Activated CD4-positive, alpha-beta T cell treated with anti-CD3 and anti-CD28 coated beads, Interleukin-2, Interleukin-6, amounts not matched to agents 100 ng/mL and 50 ng/mL, durations not matched to agents 16 hours and 8 hours (primary cell): ENCODE results near the gene FTH1.
"Not testable (repeated sequence)": the region's sequence is repeated elsewhere in the genome, so short reads cannot be mapped to it uniquely, and the experiment has no call there.

Experiments used
- DNase-seq: peaks from one replicate; pipeline ENCODE4 v3.0.0-alpha.2; 2020

The FTH1 gene

DNA sequence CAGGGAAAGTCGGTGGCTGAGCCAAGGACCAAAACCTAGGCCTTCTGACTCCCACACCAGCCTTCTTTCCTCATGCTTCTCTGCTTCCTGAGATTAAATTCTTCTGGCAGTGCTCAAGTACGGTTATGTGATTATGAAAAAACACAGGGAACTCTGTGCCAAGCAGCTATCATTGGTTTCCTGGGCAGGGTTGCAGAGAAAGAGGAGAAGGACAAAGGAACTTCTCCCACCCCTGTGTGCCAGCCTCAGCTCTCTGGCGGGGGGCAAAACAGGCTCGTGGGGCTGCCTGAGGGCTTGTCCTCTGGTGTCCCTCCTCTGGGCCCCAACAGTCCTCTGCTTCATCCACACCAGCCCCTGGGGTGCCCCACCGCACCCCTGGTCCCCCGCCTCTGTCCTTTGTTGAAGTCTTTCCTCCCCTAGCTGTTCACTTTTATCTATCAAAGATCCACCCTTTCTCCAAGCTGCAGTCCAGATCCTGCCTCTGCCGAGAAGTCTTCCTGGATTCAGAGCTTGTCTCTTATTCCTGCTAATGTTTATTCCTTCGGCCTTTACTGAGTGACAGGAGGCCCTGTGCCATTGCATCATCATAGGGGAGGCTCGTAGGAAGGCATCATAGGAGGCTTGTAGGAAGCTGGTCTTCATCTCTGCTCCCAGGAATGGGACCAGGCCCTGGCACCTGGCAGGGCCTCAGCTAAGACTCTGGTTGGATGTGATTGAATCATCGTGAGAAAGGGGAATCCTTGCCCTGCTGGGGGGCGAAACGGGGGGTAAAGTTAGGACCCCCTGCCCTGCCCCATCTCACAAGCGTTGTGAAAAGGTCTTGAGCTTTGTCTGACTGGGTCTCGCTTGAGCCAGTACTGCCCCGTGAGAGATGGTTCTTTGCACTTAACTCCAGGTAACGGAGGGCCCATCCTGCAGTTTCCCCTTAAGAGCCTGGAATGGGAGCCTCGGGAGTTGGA lies 11.5 kb upstream of the FTH1 start:
- DNase-seq: no peak

DNA sequence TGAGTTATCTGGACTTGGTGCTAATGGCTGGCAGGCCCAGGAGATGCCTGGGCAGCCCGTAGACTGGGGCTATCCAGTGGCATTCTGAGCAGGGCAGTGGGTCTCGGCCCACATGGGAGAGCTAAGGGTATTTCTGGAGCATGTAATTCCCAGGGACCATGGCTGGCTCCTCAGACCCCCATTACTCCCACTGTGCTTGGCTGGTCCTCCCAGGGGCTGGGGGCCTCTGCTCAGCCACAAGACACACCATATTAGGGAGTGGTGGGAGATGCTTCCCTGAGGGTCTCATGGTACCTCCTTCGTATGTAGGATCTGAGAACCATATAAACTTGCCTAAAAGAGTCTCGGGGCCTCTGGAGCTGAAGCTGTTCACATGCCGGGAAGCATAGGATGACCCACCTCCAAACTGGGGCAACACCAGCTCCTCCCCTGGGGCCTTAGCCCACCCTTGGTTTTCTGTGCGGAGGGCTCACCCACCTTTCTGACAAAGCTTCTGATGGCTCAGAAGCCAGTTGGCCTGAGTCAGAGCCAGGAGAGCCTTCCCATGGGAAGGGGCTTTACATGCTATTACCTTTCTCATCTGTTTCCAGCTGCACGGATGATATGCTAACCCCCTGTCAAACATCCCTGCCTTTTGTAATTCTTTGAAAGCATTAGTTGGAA lies 9.5 kb upstream of the FTH1 start:
- no peak for DNase-seq

DNA sequence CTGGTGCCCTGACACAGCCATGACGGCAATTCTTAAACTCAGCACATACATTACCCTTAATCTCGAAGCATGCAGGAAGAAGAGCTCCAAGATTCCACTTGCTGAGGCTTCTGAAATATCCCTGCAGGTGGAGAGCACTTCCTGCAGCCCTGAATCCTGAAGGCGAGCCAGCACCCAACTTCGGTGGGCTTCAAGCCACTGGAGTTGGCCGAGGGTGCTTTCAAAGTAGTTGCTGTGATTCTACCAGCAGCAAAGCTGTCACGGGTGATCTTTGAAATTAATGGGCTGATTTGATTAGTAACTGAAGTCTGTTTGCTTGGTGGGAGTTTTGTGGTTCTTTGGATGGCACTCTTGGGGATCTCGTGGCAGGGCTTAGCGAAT lies 9.0 kb upstream of the FTH1 start:
- DNase-seq: no peak

DNA sequence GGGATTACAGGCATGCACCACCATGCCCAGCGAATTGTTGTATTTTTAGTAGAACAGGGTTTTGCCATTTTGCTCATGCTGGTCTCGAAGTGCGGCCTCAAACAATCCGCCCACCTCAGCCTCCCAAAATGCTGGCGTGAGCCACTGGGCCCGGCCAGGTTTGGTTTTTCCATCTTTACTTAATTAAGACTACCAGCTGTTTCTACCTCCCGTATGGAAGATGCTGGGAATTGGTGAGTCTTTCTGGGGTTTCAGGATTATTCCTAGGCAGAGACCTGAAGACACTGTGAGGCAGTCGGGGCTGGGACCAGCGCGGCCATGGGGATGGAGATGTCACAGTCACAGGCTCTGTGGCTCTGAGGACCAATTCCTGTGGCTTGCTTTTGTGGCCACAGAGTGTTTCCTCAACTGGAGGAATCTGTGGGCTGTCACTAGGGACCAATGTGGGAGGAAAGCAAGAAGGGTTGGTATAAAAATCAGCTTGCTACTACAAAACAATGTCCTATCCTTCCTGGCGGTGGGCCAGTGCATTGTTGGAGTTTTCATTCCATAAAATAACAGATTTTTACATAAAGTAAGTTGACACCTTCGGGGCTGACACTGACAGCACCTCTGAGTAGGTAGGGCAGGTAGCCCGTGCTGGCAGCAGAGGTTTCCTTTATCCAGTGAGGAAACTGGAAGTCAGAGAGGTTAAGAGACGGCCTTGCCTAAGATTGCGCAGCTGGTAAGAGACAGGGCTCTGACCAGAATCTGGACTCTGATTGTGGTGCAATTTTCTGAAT lies 8.4 kb upstream of the FTH1 start:
- no peak for DNase-seq

DNA sequence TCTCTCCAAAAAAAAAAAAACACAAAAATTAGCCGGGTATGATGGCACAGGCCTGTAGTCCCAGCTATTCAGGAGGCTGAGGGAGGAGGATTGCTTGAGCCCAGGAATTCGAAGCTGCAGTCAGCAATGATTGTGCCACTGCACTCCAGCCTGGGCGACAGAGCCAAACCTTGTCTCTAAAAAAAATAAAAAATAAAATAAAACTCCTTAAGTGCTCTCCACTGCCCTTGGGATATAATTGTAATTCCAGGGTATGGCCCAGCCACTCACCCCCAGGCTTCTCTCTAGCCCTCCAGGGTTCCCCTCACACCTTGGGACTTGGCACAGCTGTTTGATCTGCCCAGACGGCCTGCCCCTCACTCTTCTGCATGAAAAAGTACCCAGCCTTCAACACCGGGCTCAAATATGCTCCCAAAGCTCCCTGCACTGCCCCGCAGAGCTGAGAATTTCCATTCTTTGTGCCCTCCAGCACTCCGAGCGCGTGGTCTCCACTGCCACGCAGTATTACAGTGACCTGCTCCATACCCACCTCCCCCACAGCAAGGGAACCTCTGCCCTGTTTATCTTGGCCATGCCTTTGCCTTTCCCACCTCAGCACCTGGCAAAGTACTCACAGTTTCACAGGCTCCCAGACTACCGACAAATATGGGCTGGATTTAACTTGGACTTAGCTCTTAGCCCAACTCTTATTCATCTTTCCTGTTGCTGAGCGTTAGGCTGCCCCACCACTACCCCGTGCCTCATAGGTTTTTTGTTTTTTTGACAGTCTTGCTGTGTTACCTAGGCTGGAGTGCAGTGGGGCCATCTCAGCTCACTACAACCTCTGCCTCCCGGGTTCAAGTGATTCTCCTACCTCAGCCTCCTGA lies 7.6 kb upstream of the FTH1 start:
- no peak for DNase-seq

DNA sequence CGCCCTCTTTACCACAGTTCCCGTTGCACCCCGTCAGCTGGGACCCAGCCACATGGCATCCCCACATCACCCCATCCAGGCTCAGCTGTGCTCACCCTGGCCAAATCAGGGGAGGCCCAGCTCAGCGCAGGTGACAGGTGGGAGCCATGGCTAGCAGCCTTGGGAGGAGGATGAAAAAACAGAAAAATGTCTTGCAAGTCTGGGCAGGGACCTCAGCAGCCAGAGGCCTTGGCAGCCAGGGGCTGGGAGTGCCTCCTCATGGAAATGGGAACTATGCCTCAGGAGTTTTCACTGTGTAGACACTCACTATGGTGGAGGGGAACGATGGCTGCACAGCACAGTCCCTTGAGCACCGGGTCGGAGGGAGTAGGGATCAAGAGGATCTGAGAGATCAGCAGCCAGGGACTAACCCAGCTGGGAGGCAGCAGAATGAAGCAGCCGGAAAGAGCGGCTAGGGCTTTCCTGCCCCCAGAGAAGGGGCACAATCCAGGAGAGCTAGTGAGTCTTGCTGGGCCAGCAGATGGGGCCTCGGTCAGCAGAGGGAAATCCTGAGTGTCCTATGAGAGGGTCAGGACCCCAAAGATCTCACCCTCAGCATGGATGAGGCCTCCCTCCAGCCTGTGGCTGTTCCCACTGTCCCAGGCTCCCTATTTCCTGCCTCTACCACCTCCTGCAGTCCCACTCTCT lies 6.2 kb upstream of the FTH1 start:
- no peak for DNase-seq

DNA sequence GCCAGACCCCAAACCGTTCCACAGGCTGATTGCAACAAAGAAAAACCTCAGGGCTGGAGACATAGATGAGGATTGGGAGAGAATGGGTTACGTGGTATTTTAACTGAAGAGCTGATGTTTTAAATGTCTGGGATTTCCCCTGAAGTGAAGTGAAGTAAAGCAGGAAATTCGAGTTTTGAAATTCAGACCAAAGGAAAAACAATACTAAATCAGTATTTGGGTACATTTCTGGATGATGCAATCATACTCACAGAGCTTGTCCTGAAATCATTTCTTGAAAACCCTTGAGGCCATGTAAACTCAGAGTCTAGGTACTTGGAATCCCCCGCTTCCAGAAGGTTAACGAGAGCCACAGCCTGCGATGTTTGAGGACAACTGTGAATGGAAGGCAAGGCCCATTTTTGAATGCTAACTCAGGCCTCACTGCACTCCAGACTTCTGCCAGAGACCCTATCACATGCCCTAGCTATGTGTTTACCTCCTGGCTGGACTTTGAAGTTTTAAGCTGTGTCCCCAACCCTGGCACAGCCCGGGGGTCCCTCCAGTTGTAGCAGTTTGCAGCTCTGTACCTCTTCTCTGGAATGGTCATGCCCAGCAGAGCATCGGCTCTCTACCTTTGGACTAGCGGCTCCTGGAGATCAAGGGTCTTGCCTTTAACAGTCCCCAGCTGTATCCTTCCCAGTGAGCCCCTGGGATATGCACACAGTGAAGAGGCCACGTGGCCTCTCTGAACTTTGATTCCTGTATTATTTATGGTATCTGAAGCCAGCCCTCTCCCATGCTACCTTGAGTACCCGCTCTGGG lies 5.4 kb upstream of the FTH1 start:
- DNase-seq: peak; percentile 64

DNA sequence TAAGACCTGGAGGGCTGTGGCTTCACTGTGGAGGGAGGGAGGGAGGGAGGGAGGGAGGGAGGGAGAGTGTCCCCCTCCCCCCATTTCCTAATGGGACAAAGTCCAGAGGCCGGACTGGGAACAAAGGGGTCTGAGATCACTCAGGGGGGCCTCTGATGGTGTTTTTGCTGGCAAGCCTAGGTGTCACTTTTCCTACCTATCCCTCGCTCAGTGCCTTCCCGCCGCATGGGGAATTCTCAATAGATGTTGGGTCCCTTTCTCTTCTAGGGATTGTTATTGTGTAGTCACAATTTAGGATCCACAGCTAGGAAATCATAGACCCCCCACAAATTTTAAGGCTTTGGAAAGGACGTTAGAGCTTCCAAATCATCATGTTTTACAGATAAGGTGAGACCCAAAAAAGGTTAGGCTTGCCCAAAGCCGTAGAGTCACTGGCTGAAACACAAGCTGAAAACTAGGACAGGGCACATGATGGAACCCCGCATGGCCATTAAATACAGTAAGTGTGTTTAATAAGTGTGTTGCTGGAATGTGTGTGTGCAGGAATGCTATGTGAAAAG lies 4.8 kb upstream of the FTH1 start:
- no peak for DNase-seq

DNA sequence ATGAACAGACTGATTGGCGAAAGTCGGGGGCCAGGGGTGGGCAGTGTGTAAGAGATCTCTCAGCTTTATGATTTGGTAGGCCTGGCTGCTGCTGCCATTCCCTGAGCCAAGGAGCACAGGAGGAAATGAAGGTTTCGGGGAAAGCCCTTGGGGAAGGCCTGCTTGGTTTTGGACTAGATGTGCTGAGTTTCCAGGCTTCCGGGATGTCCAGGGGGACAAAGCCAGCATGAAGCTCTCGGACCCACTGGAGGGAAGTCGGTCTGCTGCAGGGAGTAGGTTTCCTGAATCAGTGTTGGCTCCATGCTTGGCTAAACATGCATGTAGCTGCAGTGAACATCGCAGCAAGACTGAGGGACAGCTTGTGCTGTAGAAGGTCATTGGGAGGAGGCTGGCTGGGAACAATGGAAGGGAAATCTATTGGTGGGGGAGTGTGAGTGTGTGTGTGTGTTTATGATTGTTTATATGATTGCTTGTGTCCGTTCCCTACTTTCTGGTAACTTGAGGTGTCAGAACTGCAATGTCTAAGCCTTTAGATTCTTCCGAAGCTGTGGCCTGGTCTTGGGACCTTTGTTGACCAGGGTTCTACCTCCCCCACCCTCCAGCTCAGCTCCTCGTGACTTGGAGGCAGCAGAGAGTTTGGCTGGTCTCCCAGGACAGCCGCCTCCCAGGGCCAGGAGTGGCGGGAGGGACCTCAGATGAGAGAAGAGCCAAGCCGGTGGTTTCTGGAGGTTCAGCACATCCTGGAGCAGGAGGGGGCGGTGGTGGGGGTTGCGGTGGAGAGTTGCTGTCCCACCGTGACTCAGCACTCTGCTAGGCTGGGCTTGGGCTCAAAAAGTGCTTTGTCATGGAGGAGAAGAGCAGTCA lies 4.0 kb upstream of the FTH1 start:
- peak; percentile 89 for DNase-seq

DNA sequence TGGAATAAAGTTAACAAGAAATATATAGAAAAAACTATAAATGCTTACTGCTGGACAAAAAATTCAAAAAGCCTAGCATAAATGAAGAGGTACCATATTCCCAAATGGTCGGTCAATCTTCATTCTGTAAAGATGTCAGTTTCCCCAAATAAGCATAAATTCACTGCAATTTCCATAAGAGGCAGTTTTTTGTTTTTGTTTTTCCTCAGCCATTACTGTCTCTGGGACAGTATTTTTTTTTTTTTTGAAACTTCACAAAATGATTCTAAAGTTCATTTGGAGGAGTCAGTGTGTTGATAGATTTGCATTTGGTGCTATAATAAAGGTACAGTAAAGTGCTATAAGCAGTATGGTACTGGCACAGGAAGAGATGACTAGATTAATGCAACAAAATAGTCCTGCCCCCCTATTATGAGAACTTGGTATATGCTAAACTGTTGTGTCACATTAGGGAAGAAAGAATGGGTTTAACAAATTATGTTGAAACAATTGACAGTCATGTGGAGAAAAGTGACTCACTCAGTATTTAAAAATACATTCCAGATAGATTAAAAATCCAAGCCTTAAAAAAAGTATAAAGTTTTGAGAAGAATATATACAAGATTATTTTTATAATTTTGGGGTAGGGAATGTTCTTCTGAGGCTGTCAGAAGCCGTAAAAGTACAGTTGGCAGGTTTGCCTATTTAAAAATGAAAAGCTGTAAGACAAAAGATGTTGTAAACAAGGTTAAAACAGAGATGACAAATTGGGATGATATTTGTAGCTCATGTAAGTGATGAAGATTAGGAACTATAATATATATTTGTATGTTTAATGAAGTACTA lies 2.6 kb upstream of the FTH1 start:
- peak; percentile 55 for DNase-seq

DNA sequence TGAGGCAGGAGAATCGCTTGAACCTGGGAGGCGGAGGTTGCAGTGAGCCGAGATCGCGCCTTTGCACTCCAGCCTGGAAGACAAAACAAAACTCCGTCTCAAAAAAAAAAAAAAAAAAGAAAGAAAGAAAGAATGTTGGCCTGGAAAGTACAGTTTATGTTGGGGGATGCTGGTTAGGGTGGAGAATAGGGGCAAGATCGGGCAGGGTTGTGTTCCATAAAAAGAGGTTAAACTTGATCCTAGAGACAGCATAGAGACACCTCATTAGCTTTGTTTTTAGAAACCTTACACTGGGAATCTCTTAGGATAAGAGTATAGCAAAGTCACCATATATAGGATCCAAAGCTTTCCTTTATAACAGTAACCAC lies 1.9 kb upstream of the FTH1 start:
- no peak for DNase-seq

DNA sequence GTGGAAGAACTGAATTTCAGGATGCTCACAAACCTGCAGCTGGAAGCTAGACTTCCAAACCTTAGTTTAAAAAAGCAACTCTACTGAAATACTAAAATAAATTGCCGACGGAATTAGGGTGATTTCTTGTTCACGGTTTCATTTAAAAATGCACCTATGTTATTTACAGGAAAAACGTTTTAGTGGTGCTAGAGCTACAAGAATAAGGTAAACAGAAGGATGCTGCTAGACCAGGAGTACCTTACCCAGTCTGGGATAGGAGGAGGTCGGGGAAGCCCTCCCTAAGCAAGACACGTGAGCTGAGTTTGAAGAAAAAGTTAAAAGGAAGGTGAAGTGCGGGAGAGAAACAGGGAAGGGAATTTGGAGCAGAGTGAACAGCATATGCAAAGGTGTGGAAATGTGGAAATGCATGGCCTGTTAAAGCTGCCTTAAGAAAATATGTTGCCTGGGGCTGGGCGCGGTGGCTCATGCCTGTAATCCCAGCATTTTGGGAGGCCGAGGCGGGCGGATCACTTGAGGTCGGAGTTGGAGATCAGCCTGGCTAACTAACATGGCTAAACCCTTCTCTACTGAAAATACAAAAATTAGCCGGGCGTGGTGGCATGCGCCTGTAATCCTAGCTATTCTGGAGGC lies 1.4 kb upstream of the FTH1 start:
- DNase-seq: no peak

DNA sequence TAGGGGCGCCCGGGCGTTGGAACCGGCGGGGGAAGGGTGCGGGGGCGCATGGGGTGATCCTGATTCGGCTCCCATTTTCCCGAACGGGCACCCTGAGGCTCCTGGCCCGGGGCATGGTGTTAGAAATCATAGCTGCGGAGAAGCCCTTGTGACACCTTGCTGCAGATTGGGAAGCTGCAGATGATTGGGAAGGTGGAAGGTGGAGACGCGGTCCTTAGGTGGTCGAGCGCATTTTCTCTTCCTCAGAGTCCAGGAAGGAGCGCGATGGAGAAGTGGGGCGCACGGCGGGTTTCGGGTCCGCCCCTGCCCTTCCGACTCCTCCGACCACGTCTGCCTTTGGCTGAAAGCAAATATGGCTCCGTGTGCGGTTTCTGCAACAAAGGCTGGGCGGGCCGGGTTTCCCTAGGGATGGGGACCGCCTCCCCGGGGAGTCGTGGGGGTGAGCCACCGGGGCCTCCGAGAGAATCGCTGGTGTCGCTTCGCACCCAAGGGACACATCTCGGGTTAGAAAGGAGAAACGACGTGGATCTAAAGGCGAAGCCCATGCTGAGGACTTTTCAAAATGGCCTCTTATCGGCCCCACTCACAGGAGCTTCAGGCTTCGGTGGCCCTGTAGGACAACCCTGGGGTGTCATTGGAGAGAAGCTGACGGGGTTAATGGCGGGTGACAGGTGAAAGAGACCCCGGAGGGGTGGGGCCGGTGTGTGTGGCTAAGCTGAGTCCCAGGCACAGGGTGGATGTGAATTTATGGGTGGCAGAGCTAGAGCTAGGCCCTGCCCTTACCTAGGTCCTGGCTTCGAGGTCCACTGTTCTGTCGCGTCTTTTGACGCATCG lies 707 bp upstream of the FTH1 start:
- peak; percentile 65 for DNase-seq

DNA sequence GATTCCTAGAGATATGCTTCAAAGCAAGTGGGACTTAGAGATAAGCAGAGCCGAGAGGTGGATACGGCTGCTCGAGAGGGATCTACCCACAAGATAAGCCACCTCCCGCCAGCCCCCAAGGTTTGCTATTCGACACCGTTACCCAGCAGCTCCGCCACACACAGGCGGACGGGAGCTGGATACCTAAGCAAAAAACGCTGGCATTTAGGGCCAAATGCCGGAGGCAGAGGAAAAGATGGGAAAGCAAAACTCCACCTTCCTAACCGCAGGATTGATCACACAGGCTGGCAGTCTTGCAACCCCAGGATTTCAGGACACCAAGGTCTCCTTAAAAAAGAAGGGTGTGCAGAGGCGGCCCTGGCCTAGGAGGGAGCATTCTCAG lies 709 bp downstream of the FTH1 start:
- DNase-seq: peak; percentile 42

DNA sequence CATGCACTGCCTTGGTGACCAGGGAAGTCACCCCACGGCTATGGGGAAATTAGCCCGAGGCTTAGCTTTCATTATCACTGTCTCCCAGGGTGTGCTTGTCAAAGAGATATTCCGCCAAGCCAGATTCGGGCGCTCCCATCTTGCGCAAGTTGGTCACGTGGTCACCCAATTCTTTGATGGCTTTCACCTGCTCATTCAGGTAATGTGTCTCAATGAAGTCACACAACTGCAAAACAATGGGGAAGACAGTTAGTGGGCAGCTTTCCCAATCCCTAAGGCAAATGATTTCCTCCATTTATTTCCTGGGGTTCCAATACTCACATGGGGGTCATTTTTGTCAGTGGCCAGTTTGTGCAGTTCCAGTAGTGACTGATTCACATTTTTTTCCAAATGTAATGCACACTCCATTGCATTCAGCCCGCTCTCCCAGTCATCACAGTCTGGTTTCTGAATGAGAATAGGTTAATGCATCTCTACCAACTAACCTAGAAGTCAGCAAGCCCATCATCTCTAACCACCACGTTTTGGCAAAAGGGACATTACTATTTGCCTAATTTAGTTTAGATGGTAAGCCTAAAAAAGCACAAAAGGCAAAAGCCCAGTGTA lies 2.7 kb downstream of the FTH1 start:
- DNase-seq: not testable (repeated sequence)

DNA sequence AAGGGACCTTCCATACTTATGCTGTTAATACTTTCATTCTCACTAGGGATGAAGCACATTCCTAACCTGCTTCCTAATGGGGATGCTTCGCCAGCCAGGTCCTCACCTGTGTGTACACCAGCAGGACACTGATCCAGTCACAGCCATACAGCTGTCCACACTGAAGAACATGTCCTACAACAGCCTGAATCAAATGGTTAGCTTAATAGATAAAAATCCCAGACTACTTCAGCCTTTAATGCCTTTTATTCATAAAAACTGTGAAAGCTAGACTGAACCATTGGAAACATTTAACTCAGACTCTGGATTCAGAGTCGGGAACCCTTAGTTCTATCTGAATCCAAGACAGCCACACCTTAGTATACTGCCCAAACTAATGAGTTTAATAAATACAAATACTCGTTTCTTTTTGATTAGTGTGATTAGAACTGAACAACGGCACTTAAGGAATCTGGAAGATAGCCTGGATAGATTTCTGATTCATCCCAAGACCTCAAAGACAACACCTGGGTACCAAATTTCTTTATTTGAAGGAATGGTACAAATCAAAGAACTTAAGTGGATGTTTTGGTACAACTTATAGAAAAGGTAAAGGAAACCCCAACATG lies 3.3 kb downstream of the FTH1 start:
- no peak for DNase-seq
